ENCODE data around the gene MKNK2.

DNA sequence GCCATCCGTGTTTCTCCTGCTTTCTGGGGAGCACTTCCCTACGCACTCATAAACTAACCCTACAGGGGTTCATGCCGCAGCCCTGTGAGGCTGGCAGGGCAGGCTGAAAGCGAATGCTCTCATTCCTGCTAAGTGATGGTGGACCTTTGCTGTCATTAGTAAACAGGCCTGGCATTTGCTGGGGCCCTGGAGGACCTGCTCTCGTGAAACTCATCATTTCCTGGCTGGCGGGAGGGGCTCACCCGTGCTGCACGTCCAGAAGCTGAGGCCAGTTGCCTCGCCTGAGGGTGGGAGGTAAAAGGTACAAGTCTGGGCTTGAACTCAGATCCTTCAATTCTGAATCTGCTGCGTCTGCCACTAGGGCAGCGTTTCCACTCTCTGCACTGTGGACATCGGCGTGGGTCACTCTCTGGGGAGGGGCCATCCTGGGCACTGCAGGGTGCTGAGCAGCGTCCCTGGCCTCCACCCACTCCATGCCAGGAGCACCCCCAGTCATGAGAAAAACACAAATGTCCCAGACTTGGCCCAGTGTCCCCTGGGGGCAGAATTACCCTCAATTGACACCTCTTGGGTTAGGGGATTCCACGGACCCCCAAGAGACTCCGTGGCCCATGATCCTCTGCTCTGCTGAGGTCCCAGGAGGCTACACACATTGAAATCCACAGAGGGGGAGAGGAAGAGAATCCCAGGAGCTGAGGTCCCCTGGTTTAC lies 38.1 kb upstream of the MKNK2 start:
- TF ChIP-seq POLR2A (IDR thresholded peaks at IDR 0.05) (no peak), CTCF (IDR thresholded peaks at IDR 0.05) (no peak)

Data from lower leg skin (tissue), 3 donors.